Stomach (tissue), 9 donors: ENCODE data around the gene DNASE1L3. TPM values are rescaled to one million over a fixed set of nuclear protein-coding genes. Genes with fewer than 3 reads are reported as not detected.

Experiments used
- DNase-seq, 2 donors: peaks; one replicate each; pipeline versions ENCODE4 v3.0.0 to v3.0.0-alpha.2; 2013 to 2019
- H3K27ac ChIP-seq, 5 donors: fragments of 200-600 bp in 4 of 5; sonication (generic) in 4 of 5; one replicate each; pipeline ENCODE4 v1.5.1; 2013 to 2019; ENCODE audit warnings: mild to moderate bottlenecking in 1 of 5, moderate library complexity in 1 of 5
- H3K27me3 ChIP-seq, 3 donors: fragments of 200-600 bp; sonication (generic); one replicate each; pipeline ENCODE4 v1.5.1; 2017 to 2019; ENCODE audit warnings: mixed run types in 1 of 3
- H3K36me3 ChIP-seq, 4 donors: fragments of 200-600 bp; sonication (generic); 1 replicate in 3 of 4; 2 replicates in 1 of 4; pipeline ENCODE4 v1.5.1; 2016 to 2019
- H3K4me1 ChIP-seq, 4 donors: fragments of 200-600 bp; sonication (generic); one replicate each; pipeline ENCODE4 v1.5.1; 2016 to 2019
- H3K4me3 ChIP-seq, 4 donors: fragments of 200-600 bp; sonication (generic) in 3 of 4; one replicate each; pipeline ENCODE4 v1.5.1; 2016 to 2019; ENCODE audit warnings: mild to moderate bottlenecking in 1 of 4
- H3K9me3 ChIP-seq, 4 donors: fragments of 200-600 bp; sonication (generic); one replicate each; pipeline ENCODE4 v1.5.1; 2016 to 2019
- EP300 ChIP-seq: sonication (generic); formaldehyde crosslinking; IDR thresholded peaks from one replicate; pipeline ENCODE4 v1.6.1; 2017; ENCODE audit warnings: antibody characterized with exemption
- POLR2A ChIP-seq, 4 donors: fragments of 450-650 bp; IDR thresholded peaks; one replicate each; pipeline ENCODE4 v1.6.1; 2016; ENCODE audit warnings: antibody characterized with exemption in 4 of 4, control low read depth in 2 of 4, mild to moderate bottlenecking in 1 of 4, moderate library complexity in 1 of 4
- POLR2AphosphoS5 ChIP-seq, 3 donors: sonication (generic); formaldehyde crosslinking; IDR thresholded peaks; one replicate each; pipeline ENCODE4 v1.6.1; 2016; ENCODE audit warnings: antibody characterized with exemption in 3 of 3
- WGBS, 5 donors: extraction: QIAGEN DNeasy Blood & Tissue Kit in 3 of 5; methylation state at CpG; one replicate each; pipeline versions ENCODE4 v1.1.5 to v1.1.7; 2013 to 2018; 5-methylcytosine and 5-hydroxymethylcytosine counted together
- intact Hi-C: fragments of 100-400 bp; cut with DNase I; formaldehyde crosslinking; loops from one replicate; pipeline ENCODE4 v1.15.1; 2023; ENCODE audit warnings: low total_unique reads
- polyA plus RNA-seq, 3 donors: library from polyadenylated mRNA; stranded (reverse); fragments of 200-250 nt; gene quantifications; one replicate each; pipeline ENCODE4 v1.2.3, GENCODE V29; 2013
- total RNA-seq, 5 donors: library from RNA; depleted of rRNA; stranded (reverse); fragments of >200 nt; gene quantifications; one replicate each; pipeline versions ENCODE4 v1.1.0 to v1.2.3, GENCODE V29; 2014 to 2016
- TF ChIP-seq, protein P1 (sequence below), 7 experiments: fragments of 450-650 bp in 4 of 7; fragments of 200-600 bp in 3 of 7; sonication (generic) in 3 of 7; IDR thresholded peaks; one replicate each; pipeline ENCODE4 v1.5.1; 2016 to 2019; ENCODE audit warnings: antibody characterized with exemption in 7 of 7, control low read depth in 2 of 7, mild to moderate bottlenecking in 1 of 7
- donor health status: healthy with polysubstance abuse.
- donor health status: Bipolar disorder and iron deficiency.
- donor health status: healthy.

DNASE1L3 gene
- total and polyA plus RNA-seq, 8 donors: 0.43 to 10.4 (median 3.1) TPM; not detected in 2

DNA sequence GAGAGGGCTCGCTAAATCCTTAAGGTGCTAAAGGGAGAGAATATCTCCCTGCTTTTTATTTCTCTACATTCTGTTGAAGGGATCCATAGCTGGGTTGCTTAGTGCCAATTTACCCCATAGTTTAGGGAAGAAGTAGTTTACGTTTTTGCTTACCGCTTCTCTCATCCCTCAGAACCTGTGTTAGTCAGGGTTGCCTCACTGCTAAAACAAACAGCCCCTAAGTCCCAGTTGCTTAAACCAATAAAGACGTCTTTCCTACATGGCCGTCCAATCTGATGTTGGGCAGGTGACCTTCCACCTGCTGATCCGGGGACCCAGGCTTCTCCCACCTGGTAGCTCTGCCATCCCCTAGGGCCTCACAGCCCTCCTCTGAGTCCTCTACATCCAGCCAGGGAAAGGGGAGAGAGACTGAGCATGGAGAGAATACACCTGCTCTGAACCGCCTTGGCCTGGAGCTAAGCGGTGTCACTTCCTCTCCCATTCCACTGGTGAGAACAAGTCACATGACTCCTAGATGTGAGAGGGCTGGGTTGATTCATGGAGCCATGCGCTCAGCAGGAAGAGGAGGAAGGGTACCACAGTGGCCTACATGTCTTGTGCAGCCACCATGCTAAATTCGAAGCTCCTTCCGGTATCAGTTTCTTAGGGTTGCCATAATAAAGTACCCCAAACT is 26.3 kb downstream of the DNASE1L3 start:
- 89 to 95% (median 93%) methylated on average over 10 to 11 of the region's 11 CpGs for WGBS, 5 donors
- TF ChIP-seq EP300 (no peak), POLR2A (IDR thresholded peaks at IDR 0.05) (no peak), POLR2AphosphoS5 (IDR thresholded peaks at IDR 0.05) (no peak)
- TF ChIP-seq, protein P1, sequence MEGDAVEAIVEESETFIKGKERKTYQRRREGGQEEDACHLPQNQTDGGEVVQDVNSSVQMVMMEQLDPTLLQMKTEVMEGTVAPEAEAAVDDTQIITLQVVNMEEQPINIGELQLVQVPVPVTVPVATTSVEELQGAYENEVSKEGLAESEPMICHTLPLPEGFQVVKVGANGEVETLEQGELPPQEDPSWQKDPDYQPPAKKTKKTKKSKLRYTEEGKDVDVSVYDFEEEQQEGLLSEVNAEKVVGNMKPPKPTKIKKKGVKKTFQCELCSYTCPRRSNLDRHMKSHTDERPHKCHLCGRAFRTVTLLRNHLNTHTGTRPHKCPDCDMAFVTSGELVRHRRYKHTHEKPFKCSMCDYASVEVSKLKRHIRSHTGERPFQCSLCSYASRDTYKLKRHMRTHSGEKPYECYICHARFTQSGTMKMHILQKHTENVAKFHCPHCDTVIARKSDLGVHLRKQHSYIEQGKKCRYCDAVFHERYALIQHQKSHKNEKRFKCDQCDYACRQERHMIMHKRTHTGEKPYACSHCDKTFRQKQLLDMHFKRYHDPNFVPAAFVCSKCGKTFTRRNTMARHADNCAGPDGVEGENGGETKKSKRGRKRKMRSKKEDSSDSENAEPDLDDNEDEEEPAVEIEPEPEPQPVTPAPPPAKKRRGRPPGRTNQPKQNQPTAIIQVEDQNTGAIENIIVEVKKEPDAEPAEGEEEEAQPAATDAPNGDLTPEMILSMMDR (IDR thresholded peaks at IDR 0.05): no peak
- no peaks in the 10 kb centered on the region for H3K27me3 ChIP-seq

DNA sequence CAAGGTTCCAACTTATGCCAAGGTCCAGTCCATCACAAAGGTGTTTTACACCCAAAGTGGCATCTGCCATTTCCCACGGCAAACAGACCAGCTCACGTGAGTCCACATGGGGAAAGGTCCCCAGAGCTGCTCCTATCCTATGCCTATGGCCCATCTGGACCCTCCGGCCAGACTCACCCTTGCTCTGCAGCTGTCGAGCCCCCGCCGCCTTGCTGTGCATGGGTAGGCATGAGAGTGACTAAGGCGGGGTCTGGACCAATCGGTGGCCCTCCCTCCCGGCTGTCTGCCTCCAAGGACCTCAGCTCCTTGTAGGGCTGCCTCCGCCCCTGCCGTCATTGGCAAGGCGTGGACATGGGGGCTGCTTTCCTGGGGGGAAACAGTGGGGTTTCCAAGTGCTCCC is 26.9 kb downstream of the DNASE1L3 start:
- H3K4me3 ChIP-seq: no peak overlapping the region
- TF ChIP-seq, protein P1 (IDR thresholded peaks at IDR 0.05): no peak
- TF ChIP-seq POLR2AphosphoS5 (IDR thresholded peaks at IDR 0.05) (no peak), POLR2A (IDR thresholded peaks at IDR 0.05) (no peak), EP300 (no peak)
- H3K4me1 ChIP-seq: peaks cover 0 to 22% (median 5%) of the 10 kb centered on the region in 4 donors
- 82 to 91% (median 88%) methylated on average over 7 to 12 of the region's 12 CpGs for WGBS, 5 donors
- intact Hi-C loops: loop anchor here (5.0 kb wide), 1 partner anchor 118 kb away; no protein-coding TSS in a partner anchor
- H3K27ac ChIP-seq: no peak overlapping the region
- no peak for DNase-seq
- H3K9me3 ChIP-seq: no peaks in the 10 kb centered on the region
- H3K27me3 ChIP-seq: no peaks in the 10 kb centered on the region
- H3K36me3 ChIP-seq: no peaks in the 10 kb centered on the region

More for the DNA sequence above, 26.3 kb downstream of the DNASE1L3 start:
- intact Hi-C loops: loop anchor here (5.0 kb wide), 1 partner anchor 118 kb away; no protein-coding TSS in a partner anchor
- Histone ChIP-seq H3K27ac (no peak overlapping the region), H3K4me1 (peaks cover 0 to 21% (median 3%) of the 10 kb centered on the region in 4 donors), H3K9me3 (no peaks in the 10 kb centered on the region), H3K4me3 (no peak overlapping the region), H3K36me3 (no peaks in the 10 kb centered on the region)
- no peak for DNase-seq

DNA sequence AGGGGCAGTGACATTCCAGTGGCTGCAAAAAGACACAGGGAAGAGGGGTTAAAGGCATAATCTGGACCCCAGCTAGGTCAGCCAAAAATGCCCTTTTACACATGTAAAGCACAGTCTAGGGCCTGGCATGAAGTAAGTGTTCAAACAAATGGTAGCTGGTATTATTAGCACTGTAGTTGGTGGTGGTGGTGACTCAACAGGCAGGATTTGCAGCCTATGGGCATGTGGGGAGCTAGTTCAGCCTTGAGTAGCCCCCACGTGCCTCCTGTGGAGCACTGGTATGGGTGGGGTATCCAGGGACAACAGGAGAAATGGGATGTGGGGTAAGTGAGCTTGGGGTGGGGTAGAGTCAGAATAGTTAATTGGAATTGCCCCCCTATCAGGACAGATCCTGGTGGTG is 27.6 kb downstream of the DNASE1L3 start:
- Histone ChIP-seq H3K9me3 (no peaks in the 10 kb centered on the region), H3K27ac (no peak overlapping the region), H3K27me3 (no peaks in the 10 kb centered on the region), H3K4me1 (peaks cover 3 to 28% (median 9%) of the 10 kb centered on the region in 4 donors), H3K4me3 (no peak overlapping the region), H3K36me3 (no peaks in the 10 kb centered on the region)
- 77 to 93% (median 82%) methylated on average over 1 of the region's 1 CpG for WGBS, 5 donors
- TF ChIP-seq EP300: no peak
- TF ChIP-seq POLR2A (IDR thresholded peaks at IDR 0.05): no peak
- TF ChIP-seq POLR2AphosphoS5 (IDR thresholded peaks at IDR 0.05): no peak
- TF ChIP-seq, protein P1 (IDR thresholded peaks at IDR 0.05): no peak
- intact Hi-C loops: loop anchor here (5.0 kb wide), 1 partner anchor 119 kb away; no protein-coding TSS in a partner anchor
- DNase-seq: no peak

DNA sequence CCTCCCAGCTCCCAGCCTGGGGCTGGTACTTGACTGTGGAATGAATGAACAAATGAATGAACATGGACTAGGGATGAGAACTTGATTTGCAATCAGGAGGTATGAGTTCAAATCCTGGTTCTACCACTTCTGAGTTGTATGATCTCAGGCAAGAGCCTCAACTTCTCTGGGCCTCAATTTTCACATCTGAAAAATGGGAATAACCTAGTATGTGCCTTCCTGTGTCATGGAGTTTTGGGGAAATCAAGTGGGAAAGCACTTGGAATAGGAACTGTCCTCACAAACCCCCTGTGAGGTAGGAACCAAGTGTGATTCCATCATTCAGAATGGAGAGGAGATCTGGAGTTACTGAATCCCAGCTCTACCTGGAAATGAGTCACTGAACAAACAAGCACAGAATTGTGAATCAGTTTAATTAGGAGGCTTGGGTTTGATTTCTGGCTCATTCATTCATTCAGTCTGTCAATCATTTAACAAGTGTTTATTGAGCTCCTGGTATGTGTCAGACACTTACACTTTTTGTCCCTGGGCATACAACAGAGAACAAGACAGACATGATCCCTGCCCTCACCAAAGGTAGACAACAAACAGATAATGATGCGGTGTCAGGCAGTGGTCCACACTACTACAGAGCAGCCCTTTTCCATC is 29.7 kb downstream of the DNASE1L3 start:
- H3K9me3 ChIP-seq: no peaks in the 10 kb centered on the region
- no peak for TF ChIP-seq POLR2A (IDR thresholded peaks at IDR 0.05)
- no peak for TF ChIP-seq EP300
- TF ChIP-seq, protein P1 (IDR thresholded peaks at IDR 0.05): no peak
- TF ChIP-seq POLR2AphosphoS5 (IDR thresholded peaks at IDR 0.05): no peak
- DNase-seq: no peak
- WGBS, 5 donors: 74 to 93% (median 88%) methylated on average over 1 of the region's 1 CpG
- intact Hi-C loops: loop anchor here (5.0 kb wide), 1 partner anchor 121 kb away; no protein-coding TSS in a partner anchor
- H3K27me3 ChIP-seq: no peaks in the 10 kb centered on the region
- no peaks in the 10 kb centered on the region for H3K36me3 ChIP-seq
- no peak overlapping the region for H3K27ac ChIP-seq
- H3K4me3 ChIP-seq: no peak overlapping the region
- peaks cover 21 to 43% (median 27%) of the 10 kb centered on the region in 4 donors for H3K4me1 ChIP-seq
